NCI-H446 (cell line): ENCODE data around the gene XAB2.

Experiments used
- DNase-seq, 2 experiments: peaks; one replicate each; lab custom pipeline; 2025; lab: John Stamatoyannopoulos, UW

Gene XAB2

GRCh38 chr19:7632340-7633203 lies 3.2 kb upstream of the XAB2 start:
- no peak for DNase-seq

GRCh38 chr19:7631577-7631976 lies 2.2 kb upstream of the XAB2 start:
- no peak for DNase-seq

- DNase-seq: no peak
Measured at GRCh38 chr19:7628589-7629311, 595 bp downstream of the XAB2 start.

GRCh38 chr19:7627166-7627565 lies 2.2 kb downstream of the XAB2 start:
- DNase-seq: no peak

GRCh38 chr19:7625763-7626372 lies 3.5 kb downstream of the XAB2 start:
- no peak for DNase-seq

GRCh38 chr19:7624810-7625209 lies 4.5 kb downstream of the XAB2 start:
- no peak for DNase-seq

GRCh38 chr19:7623725-7624603 lies 5.4 kb downstream of the XAB2 start:
- no peak for DNase-seq

- DNase-seq: no peak
Measured at GRCh38 chr19:7622933-7623685, 6.2 kb downstream of the XAB2 start.

GRCh38 chr19:7620442-7621412 lies 8.6 kb downstream of the XAB2 start:
- no peak for DNase-seq

GRCh38 chr19:7619671-7620441 lies 9.5 kb downstream of the XAB2 start:
- DNase-seq: no peak

GRCh38 chr19:7618771-7619510 lies 10.4 kb downstream of the XAB2 start:
- DNase-seq: no peak

GRCh38 chr19:7618348-7618747 lies 11.0 kb downstream of the XAB2 start:
- DNase-seq: no peak

GRCh38 chr19:7617735-7618134 lies 11.6 kb downstream of the XAB2 start:
- DNase-seq: no peak

- DNase-seq: no peak
Measured at GRCh38 chr19:7617172-7617571, 12.2 kb downstream of the XAB2 start.

- DNase-seq: no peak
Measured at GRCh38 chr19:7614859-7615741, 14.2 kb downstream of the XAB2 start.

GRCh38 chr19:7612282-7613274 lies 16.8 kb downstream of the XAB2 start:
- no peak for DNase-seq
